Erythroblast (primary cell): ENCODE data around the gene ALG12.

Experiments used
- GATA1 ChIP-seq: IDR thresholded peaks from 2 replicates; pipeline ENCODE4 v1.6.1; 2011; ENCODE audit warnings: low read depth, mild to moderate bottlenecking, control low read depth, low read length, moderate library complexity
- POLR2A ChIP-seq: IDR thresholded peaks from 2 replicates; pipeline ENCODE4 v1.6.1; 2011; ENCODE audit warnings: mild to moderate bottlenecking, low read length

GRCh38 chr22:49962012-49962750, 43.9 kb upstream of the ALG12 start:
- TF ChIP-seq POLR2A (no peak), GATA1 (no peak)
